ENCODE measurements around the gene CHCHD6. TPM values are rescaled to one million over a fixed set of nuclear protein-coding genes. Genes with fewer than 3 reads are reported as not detected.

The CHCHD6 gene
- total and polyA plus RNA-seq, 2 experiments from 2014 or later = 15.8 to 21.4 TPM

DNA sequence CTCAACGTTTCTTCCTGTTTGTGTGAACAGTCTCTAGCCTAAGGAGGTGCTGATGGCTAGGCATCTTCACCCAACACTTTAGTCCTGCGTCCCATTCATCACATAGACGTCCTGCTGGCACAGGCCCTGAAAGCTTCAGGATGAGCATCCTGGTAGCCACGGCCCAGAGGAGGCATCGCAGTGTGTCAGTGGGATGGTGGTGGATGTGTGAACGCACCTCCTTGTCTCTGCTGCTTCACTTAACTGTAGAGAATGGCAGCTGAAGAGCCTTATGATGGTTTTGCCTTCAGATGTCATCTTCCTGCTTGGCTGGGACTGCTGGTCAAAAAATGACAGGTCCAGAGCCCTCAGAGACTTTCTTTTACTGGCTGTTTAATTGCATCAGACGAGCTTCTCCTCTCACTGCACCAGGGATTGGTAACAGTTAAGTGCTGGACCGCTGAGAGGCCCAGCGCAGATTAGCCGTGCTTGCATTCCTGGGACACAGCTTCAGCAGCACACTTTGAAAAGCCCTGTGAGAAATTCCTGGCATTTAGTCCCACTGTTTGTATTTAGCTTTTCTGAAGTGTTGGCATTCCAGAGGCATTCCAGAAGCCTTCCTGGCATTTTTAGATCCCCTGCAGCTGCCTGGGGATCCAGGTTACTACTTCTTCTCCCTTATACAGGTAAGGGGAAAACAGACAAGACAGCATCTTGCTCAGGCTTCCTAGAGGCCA is 146.5 kb downstream of the CHCHD6 start:
- Histone ChIP-seq H3K79me2 (ENCODE audit: insufficient read depth) (no peaks in the 10 kb centered on the region), H3K4me3 (no peak overlapping the region), H3F3A (ENCODE audit: insufficient read depth) (no peaks in the 10 kb centered on the region), H3K27me3 (replicated peaks; ENCODE audit: insufficient read depth) (no peaks in the 10 kb centered on the region), H4K20me1 (ENCODE audit: insufficient read depth) (no peaks in the 10 kb centered on the region), H3K36me3 (ENCODE audit: low read depth) (no peaks in the 10 kb centered on the region), H3K9me3 (ENCODE audit: low read depth) (no peaks in the 10 kb centered on the region), H3K4me1 (ENCODE audit: insufficient read depth) (0 out of 2 replicates have a peak, but pooled peaks cover 3% of the 10 kb centered on the region), H3K9me2 (ENCODE audit: insufficient read depth) (no peaks in the 10 kb centered on the region), H3K9ac (no peak overlapping the region), H3K4me2 (ENCODE audit: unreplicated experiment) (no peak overlapping the region), H3K27ac (no peak overlapping the region), H2AFZ (no peak overlapping the region)
- TF ChIP-seq EZH2phosphoT487 (IDR thresholded peaks at IDR 0.05; ENCODE audit: insufficient read depth, low read depth) (no peak), EZH2 (IDR thresholded peaks at IDR 0.05; ENCODE audit: insufficient read depth, poor library complexity, severe bottlenecking) (no peak)
- DNase-seq = peak; percentile 49
- 76 to 83% methylated on average over 10 of the region's 10 CpGs for WGBS, 2 experiments (ENCODE audit: low coverage in 1 of 2, low lambda C conversion rate in 2 of 2, missing lambda C conversion rate in 2 of 2)
- in situ Hi-C loops (cut with MboI) = no loop called here

DNA sequence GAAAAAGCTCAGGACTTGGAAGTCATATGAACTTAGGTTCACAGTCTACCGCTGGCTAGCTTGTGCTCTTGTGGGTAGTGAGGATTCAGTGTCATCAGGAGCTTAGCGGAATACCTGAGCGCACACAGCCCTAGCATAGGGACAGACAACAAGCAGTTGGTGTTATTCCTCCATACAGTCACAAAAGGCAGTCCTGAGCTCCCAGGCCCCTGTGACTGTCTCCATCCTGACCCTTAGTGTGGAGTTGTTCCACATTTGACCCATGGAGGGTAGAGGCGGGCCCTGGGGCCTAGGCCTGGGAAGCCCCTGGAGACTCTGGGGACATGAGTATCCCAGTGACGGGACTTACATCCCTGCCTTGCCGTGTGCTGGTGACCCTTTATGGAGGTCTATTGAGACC is 147.3 kb downstream of the CHCHD6 start:
- no peak for DNase-seq
- in situ Hi-C loops (cut with MboI) = no loop called here
- Histone ChIP-seq H3K9me2 (ENCODE audit: insufficient read depth) (no peaks in the 10 kb centered on the region), H3K27ac (no peak overlapping the region), H4K20me1 (ENCODE audit: insufficient read depth) (no peaks in the 10 kb centered on the region), H3K4me1 (ENCODE audit: insufficient read depth) (0 out of 2 replicates have a peak, but pooled peaks cover 3% of the 10 kb centered on the region), H2AFZ (no peak overlapping the region), H3K9ac (no peak overlapping the region), H3K27me3 (replicated peaks; ENCODE audit: insufficient read depth) (no peaks in the 10 kb centered on the region), H3K36me3 (ENCODE audit: low read depth) (no peaks in the 10 kb centered on the region), H3K9me3 (ENCODE audit: low read depth) (no peaks in the 10 kb centered on the region), H3K4me2 (ENCODE audit: unreplicated experiment) (no peak overlapping the region), H3K79me2 (ENCODE audit: insufficient read depth) (no peaks in the 10 kb centered on the region), H3K4me3 (no peak overlapping the region), H3F3A (ENCODE audit: insufficient read depth) (no peaks in the 10 kb centered on the region)
- TF ChIP-seq EZH2phosphoT487 (IDR thresholded peaks at IDR 0.05; ENCODE audit: insufficient read depth, low read depth) (no peak), EZH2 (IDR thresholded peaks at IDR 0.05; ENCODE audit: insufficient read depth, poor library complexity, severe bottlenecking) (no peak)
- WGBS, 2 experiments (ENCODE audit: low coverage in 1 of 2, low lambda C conversion rate in 2 of 2, missing lambda C conversion rate in 2 of 2) = 93 to 94% methylated on average over 6 of the region's 6 CpGs

DNA sequence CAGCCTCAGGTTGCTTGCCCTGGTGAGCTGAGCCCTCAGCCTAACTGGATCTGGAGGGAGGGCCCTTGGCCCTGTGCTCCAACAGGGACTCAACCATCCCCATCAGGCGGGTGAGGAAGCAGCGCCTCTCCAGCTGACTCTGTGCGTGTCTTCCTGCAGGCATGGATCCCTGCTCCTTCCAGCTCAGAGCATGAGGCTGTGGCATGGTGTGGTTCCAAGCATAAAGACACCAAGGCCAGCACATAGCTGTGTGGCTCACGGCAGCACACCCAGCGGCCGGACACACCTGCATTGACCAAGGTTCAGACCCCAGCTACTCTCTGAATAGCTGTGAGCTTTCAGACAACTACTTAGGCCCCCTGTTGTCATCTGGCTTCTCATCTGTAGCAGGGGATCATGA is 147.9 kb downstream of the CHCHD6 start:
- Histone ChIP-seq H3K9me3 (ENCODE audit: low read depth) (no peaks in the 10 kb centered on the region), H3K4me1 (ENCODE audit: insufficient read depth) (0 out of 2 replicates have a peak, but pooled peaks cover 3% of the 10 kb centered on the region), H3K27me3 (replicated peaks; ENCODE audit: insufficient read depth) (no peaks in the 10 kb centered on the region), H3F3A (ENCODE audit: insufficient read depth) (no peaks in the 10 kb centered on the region), H2AFZ (no peak overlapping the region), H3K4me2 (ENCODE audit: unreplicated experiment) (no peak overlapping the region), H3K9ac (no peak overlapping the region), H3K27ac (no peak overlapping the region), H3K9me2 (ENCODE audit: insufficient read depth) (no peaks in the 10 kb centered on the region), H4K20me1 (ENCODE audit: insufficient read depth) (no peaks in the 10 kb centered on the region), H3K36me3 (ENCODE audit: low read depth) (no peaks in the 10 kb centered on the region), H3K79me2 (ENCODE audit: insufficient read depth) (no peaks in the 10 kb centered on the region), H3K4me3 (no peak overlapping the region)
- 96 to 98% methylated on average over 5 to 6 of the region's 6 CpGs for WGBS, 2 experiments (ENCODE audit: low coverage in 1 of 2, low lambda C conversion rate in 2 of 2, missing lambda C conversion rate in 2 of 2)
- DNase-seq = no peak
- in situ Hi-C loops (cut with MboI) = no loop called here
- no peak for TF ChIP-seq EZH2phosphoT487 (IDR thresholded peaks at IDR 0.05; ENCODE audit: insufficient read depth, low read depth)
- no peak for TF ChIP-seq EZH2 (IDR thresholded peaks at IDR 0.05; ENCODE audit: insufficient read depth, poor library complexity, severe bottlenecking)

DNA sequence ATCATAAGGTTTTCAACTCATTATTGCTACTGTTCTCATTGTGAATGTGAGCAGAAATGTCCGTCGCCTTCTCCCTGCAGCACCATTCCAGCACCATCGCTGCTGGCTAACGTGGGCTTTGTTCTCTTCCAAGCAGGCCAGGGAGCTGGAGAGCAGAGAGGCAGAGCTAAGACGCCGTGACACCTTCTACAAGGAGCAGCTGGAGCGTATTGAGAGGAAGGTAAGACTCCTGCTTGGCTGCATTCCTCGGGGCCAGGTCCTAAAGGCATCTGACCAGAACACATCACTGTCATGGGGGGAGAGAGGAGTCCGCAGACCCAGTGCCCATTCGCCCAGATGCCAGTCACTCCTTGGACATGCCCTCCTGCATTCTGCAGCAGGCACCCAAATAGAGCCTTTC is 148.5 kb downstream of the CHCHD6 start:
- Histone ChIP-seq H3K4me3 (no peak overlapping the region), H3K9ac (no peak overlapping the region), H3K9me3 (ENCODE audit: low read depth) (no peaks in the 10 kb centered on the region), H2AFZ (no peak overlapping the region), H3K36me3 (ENCODE audit: low read depth) (no peaks in the 10 kb centered on the region), H3K4me2 (ENCODE audit: unreplicated experiment) (no peak overlapping the region), H3K79me2 (ENCODE audit: insufficient read depth) (no peaks in the 10 kb centered on the region), H3F3A (ENCODE audit: insufficient read depth) (no peaks in the 10 kb centered on the region), H3K27ac (no peak overlapping the region), H4K20me1 (ENCODE audit: insufficient read depth) (no peaks in the 10 kb centered on the region), H3K9me2 (ENCODE audit: insufficient read depth) (no peaks in the 10 kb centered on the region), H3K4me1 (ENCODE audit: insufficient read depth) (0 out of 2 replicates have a peak, but pooled peaks cover 3% of the 10 kb centered on the region), H3K27me3 (replicated peaks; ENCODE audit: insufficient read depth) (no peaks in the 10 kb centered on the region)
- 97 to 98% methylated on average over 10 of the region's 10 CpGs for WGBS, 2 experiments (ENCODE audit: low coverage in 1 of 2, low lambda C conversion rate in 2 of 2, missing lambda C conversion rate in 2 of 2)
- TF ChIP-seq EZH2 (IDR thresholded peaks at IDR 0.05; ENCODE audit: insufficient read depth, poor library complexity, severe bottlenecking) (no peak), EZH2phosphoT487 (IDR thresholded peaks at IDR 0.05; ENCODE audit: insufficient read depth, low read depth) (no peak)
- no peak for DNase-seq
- in situ Hi-C loops (cut with MboI) = no loop called here
